WTC11 (cell line): ENCODE data around the gene ANKRD13A.

Source experiments
- CREB1 ChIP-seq: sonication (generic); formaldehyde crosslinking; IDR thresholded peaks from 2 replicates; pipeline ENCODE4 v1.8.0; 2023; ENCODE audit warnings: mild to moderate bottlenecking, missing genetic modification reagents
- JUN ChIP-seq: sonication (generic); formaldehyde crosslinking; IDR thresholded peaks from 2 replicates; pipeline ENCODE4 v1.8.0; 2023; ENCODE audit warnings: mild to moderate bottlenecking, missing genetic modification reagents
- SP1 ChIP-seq: sonication (generic); formaldehyde crosslinking; conservative IDR thresholded peaks from 2 replicates; pipeline ENCODE4 v1.8.1; 2022; ENCODE audit warnings: missing genetic modification reagents
- ZBTB21 ChIP-seq: sonication (generic); formaldehyde crosslinking; IDR thresholded peaks from 2 replicates; pipeline ENCODE4 v1.8.1; 2023; ENCODE audit warnings: mild to moderate bottlenecking, missing genetic modification reagents, borderline replicate concordance
- TF ChIP-seq, protein P1 (sequence below): fragments of 200-600 bp; IDR thresholded peaks from 2 replicates; pipeline ENCODE4 v1.8.0; 2022; ENCODE audit warnings: antibody characterized with exemption
- TF ChIP-seq, protein P2 (sequence below): sonication (generic); formaldehyde crosslinking; IDR thresholded peaks from 2 replicates; pipeline ENCODE4 v1.8.0; 2022; ENCODE audit warnings: mild to moderate bottlenecking, missing genetic modification reagents
- TF ChIP-seq, protein P3 (sequence below): sonication (generic); formaldehyde crosslinking; IDR thresholded peaks from 2 replicates; pipeline ENCODE4 v1.8.1; 2022; ENCODE audit warnings: mild to moderate bottlenecking, moderate library complexity, missing genetic modification reagents
- TF ChIP-seq, protein P4 (sequence below): sonication (generic); formaldehyde crosslinking; conservative IDR thresholded peaks from 2 replicates; pipeline ENCODE4 v1.8.1; 2022; ENCODE audit warnings: mild to moderate bottlenecking, missing genetic modification reagents
- TF ChIP-seq, protein P5 (sequence below): sonication (generic); formaldehyde crosslinking; IDR thresholded peaks from 2 replicates; pipeline ENCODE4 v1.8.0; 2023; ENCODE audit warnings: missing genetic modification reagents
- TF ChIP-seq, protein P6 (sequence below): sonication (generic); formaldehyde crosslinking; IDR thresholded peaks from 2 replicates; pipeline ENCODE4 v1.8.0; 2022; ENCODE audit warnings: missing genetic modification reagents
- TF ChIP-seq, protein P7 (sequence below): fragments of 250-450 bp; sonication (Bioruptor Pico); conservative IDR thresholded peaks from 2 replicates; pipeline ENCODE4 v1.9.0; 2021; ENCODE audit warnings: mild to moderate bottlenecking
- TF ChIP-seq, protein P8 (sequence below): fragments of 250-450 bp; sonication (Bioruptor Pico); IDR thresholded peaks from 2 replicates; pipeline ENCODE4 v2.1.2; 2022; ENCODE audit warnings: mild to moderate bottlenecking, moderate library complexity

DNA sequence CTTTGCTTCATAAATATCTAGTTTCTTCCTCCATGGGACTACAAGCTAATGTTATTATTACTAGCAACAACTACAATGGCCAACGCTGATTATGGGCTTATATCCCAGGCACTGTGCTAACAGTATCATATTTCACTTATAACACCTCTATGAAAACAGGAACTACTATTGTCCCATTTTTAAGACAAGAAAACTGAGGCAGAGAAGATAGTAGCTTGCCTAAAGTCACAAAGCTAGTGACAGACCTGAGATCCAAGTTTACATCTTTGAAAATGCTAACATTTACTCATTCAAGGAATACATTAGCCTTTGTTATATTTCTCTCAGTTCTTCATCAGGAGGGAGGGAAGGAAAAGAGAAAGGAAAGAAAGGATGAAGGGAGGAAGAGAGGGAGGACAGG lies 35.9 kb upstream of the ANKRD13A start:
- TF ChIP-seq, protein P1, sequence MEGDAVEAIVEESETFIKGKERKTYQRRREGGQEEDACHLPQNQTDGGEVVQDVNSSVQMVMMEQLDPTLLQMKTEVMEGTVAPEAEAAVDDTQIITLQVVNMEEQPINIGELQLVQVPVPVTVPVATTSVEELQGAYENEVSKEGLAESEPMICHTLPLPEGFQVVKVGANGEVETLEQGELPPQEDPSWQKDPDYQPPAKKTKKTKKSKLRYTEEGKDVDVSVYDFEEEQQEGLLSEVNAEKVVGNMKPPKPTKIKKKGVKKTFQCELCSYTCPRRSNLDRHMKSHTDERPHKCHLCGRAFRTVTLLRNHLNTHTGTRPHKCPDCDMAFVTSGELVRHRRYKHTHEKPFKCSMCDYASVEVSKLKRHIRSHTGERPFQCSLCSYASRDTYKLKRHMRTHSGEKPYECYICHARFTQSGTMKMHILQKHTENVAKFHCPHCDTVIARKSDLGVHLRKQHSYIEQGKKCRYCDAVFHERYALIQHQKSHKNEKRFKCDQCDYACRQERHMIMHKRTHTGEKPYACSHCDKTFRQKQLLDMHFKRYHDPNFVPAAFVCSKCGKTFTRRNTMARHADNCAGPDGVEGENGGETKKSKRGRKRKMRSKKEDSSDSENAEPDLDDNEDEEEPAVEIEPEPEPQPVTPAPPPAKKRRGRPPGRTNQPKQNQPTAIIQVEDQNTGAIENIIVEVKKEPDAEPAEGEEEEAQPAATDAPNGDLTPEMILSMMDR: no peak
- TF ChIP-seq, protein P2, sequence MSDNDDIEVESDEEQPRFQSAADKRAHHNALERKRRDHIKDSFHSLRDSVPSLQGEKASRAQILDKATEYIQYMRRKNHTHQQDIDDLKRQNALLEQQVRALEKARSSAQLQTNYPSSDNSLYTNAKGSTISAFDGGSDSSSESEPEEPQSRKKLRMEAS (CRISPR knock-in tag): no peak
- TF ChIP-seq, protein P3, sequence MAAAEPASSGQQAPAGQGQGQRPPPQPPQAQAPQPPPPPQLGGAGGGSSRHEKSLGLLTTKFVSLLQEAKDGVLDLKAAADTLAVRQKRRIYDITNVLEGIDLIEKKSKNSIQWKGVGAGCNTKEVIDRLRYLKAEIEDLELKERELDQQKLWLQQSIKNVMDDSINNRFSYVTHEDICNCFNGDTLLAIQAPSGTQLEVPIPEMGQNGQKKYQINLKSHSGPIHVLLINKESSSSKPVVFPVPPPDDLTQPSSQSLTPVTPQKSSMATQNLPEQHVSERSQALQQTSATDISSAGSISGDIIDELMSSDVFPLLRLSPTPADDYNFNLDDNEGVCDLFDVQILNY (CRISPR knock-in tag): no peak
- TF ChIP-seq, protein P4, sequence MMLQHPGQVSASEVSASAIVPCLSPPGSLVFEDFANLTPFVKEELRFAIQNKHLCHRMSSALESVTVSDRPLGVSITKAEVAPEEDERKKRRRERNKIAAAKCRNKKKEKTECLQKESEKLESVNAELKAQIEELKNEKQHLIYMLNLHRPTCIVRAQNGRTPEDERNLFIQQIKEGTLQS (CRISPR knock-in tag): no peak
- TF ChIP-seq, protein P5, sequence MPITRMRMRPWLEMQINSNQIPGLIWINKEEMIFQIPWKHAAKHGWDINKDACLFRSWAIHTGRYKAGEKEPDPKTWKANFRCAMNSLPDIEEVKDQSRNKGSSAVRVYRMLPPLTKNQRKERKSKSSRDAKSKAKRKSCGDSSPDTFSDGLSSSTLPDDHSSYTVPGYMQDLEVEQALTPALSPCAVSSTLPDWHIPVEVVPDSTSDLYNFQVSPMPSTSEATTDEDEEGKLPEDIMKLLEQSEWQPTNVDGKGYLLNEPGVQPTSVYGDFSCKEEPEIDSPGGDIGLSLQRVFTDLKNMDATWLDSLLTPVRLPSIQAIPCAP: no peak
- no peak for TF ChIP-seq JUN (CRISPR knock-in tag)
- TF ChIP-seq, protein P6, sequence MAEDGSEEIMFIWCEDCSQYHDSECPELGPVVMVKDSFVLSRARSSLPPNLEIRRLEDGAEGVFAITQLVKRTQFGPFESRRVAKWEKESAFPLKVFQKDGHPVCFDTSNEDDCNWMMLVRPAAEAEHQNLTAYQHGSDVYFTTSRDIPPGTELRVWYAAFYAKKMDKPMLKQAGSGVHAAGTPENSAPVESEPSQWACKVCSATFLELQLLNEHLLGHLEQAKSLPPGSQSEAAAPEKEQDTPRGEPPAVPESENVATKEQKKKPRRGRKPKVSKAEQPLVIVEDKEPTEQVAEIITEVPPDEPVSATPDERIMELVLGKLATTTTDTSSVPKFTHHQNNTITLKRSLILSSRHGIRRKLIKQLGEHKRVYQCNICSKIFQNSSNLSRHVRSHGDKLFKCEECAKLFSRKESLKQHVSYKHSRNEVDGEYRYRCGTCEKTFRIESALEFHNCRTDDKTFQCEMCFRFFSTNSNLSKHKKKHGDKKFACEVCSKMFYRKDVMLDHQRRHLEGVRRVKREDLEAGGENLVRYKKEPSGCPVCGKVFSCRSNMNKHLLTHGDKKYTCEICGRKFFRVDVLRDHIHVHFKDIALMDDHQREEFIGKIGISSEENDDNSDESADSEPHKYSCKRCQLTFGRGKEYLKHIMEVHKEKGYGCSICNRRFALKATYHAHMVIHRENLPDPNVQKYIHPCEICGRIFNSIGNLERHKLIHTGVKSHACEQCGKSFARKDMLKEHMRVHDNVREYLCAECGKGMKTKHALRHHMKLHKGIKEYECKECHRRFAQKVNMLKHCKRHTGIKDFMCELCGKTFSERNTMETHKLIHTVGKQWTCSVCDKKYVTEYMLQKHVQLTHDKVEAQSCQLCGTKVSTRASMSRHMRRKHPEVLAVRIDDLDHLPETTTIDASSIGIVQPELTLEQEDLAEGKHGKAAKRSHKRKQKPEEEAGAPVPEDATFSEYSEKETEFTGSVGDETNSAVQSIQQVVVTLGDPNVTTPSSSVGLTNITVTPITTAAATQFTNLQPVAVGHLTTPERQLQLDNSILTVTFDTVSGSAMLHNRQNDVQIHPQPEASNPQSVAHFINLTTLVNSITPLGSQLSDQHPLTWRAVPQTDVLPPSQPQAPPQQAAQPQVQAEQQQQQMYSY (CRISPR knock-in tag): no peak
- TF ChIP-seq, protein P7, sequence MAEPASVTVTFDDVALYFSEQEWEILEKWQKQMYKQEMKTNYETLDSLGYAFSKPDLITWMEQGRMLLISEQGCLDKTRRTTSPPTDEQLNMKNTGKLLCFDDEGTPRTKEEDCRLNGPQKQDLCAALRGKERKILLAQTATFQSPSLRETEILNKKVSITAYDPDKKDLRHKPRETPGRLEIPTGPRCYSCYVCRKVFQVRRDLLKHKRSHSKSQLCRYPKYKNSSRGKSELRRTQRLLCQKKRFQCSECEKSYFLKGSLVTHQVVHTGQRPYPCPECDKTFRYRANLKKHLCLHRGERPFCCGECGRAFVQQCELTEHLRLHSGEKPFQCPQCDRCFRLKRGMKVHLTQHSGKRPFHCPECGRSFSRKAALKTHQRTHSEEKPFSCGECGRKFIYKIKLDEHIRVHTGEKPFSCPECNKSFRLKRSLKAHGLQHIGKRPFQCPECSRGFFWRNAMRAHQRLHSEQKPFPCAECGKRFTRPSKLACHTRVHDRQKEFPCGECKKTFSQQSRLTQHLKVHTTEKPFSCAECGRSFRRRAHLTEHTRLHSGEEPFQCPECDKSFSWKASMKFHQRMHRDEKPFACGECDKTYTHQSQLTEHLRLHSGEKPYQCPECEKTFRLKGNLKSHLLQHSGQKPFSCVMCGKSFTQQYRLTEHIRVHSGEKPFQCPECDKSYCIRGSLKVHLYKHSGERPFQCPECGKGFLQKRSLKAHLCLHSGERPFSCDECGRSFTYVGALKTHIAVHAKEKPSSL (CRISPR knock-in tag): no peak
- no peak for TF ChIP-seq SP1 (CRISPR knock-in tag)
- no peak for TF ChIP-seq CREB1 (CRISPR knock-in tag)
- TF ChIP-seq, protein P8, sequence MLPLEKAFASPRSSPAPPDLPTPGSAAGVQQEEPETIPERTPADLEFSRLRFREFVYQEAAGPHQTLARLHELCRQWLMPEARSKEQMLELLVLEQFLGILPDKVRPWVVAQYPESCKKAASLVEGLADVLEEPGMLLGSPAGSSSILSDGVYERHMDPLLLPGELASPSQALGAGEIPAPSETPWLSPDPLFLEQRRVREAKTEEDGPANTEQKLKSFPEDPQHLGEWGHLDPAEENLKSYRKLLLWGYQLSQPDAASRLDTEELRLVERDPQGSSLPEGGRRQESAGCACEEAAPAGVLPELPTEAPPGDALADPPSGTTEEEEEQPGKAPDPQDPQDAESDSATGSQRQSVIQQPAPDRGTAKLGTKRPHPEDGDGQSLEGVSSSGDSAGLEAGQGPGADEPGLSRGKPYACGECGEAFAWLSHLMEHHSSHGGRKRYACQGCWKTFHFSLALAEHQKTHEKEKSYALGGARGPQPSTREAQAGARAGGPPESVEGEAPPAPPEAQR (CRISPR knock-in tag): no peak
- no peak for TF ChIP-seq ZBTB21
